ENCODE measurements around the gene PRAC2. TPM values are rescaled to one million over a fixed set of nuclear protein-coding genes. Genes with fewer than 3 reads are reported as not detected.

Gene PRAC2
- total and polyA plus RNA-seq, 2 donors (not counting 1 experiment from before 2014, with no cell fraction given), result not detected

DNA sequence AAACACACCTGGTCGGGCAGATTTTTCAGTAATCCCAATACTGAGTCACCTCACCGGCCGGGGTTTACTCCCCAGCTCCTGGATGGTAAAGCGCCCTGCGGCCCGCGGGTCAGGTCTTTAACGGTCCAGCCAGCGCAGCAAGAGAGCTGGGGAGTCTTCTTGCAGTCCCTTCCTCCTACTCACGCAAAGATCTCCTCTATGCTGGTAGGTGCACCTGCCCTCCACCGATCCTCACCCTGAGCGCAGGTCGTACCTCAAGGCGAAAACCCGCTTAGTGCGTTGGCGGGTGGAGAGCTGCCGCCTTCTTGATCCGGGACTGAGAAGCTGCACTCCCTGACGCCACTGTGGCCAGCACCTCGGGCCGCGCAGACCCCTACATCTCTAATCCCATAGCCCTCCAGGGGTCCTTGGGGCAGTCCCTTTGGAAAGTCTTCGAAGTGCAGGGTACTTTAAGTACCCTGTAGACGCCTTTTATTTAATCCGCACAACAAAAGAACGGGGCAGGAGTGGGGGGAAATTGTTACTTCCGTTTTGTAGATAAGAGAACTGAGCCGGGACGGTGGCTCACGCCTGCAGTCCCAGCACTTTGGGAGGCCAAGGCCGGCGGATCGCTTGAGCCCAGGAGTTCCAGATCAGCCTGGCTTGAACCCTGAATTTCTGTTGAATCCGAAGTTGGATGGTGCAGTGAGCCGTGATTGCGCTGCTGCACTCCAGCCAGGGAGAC, 16.0 kb downstream of the PRAC2 start:
- H3K9me3 ChIP-seq (ENCODE audit: control insufficient read depth, insufficient read depth, low read depth, low read length), result no peaks in the 10 kb centered on the region
- H3K4me2 ChIP-seq (ENCODE audit: extremely low read depth, insufficient read depth, low read length), result no peak overlapping the region
- no peaks in the 10 kb centered on the region for H4K20me1 ChIP-seq (ENCODE audit: control insufficient read depth, extremely low read depth, insufficient read depth, low read length)
- H3K27ac ChIP-seq (ENCODE audit: insufficient read depth, low read length), result no peak overlapping the region
- TF ChIP-seq, protein P1, sequence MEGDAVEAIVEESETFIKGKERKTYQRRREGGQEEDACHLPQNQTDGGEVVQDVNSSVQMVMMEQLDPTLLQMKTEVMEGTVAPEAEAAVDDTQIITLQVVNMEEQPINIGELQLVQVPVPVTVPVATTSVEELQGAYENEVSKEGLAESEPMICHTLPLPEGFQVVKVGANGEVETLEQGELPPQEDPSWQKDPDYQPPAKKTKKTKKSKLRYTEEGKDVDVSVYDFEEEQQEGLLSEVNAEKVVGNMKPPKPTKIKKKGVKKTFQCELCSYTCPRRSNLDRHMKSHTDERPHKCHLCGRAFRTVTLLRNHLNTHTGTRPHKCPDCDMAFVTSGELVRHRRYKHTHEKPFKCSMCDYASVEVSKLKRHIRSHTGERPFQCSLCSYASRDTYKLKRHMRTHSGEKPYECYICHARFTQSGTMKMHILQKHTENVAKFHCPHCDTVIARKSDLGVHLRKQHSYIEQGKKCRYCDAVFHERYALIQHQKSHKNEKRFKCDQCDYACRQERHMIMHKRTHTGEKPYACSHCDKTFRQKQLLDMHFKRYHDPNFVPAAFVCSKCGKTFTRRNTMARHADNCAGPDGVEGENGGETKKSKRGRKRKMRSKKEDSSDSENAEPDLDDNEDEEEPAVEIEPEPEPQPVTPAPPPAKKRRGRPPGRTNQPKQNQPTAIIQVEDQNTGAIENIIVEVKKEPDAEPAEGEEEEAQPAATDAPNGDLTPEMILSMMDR (conservative IDR thresholded peaks at IDR 0.05 in 1 of 2, IDR thresholded peaks at IDR 0.05 in 1 of 2; ENCODE audit: low read depth in 1 of 2, low read length in 2 of 2), result no peak
- TF ChIP-seq EZH2 (IDR thresholded peaks at IDR 0.05; ENCODE audit: low read length, missing control alignments), result peak; percentile 84
- H2AFZ ChIP-seq (ENCODE audit: low read length), result no peak overlapping the region
- no peak for DNase-seq (ENCODE audit: low read depth in 2 of 2)
- H3K79me2 ChIP-seq (ENCODE audit: control insufficient read depth, insufficient read depth, low read length), result no peaks in the 10 kb centered on the region
- no peak overlapping the region for H3K4me3 ChIP-seq (replicated peaks in 1 of 4; ENCODE audit: control extremely low read depth in 1 of 4, insufficient read depth in 1 of 4, low read depth in 3 of 4, low read length in 4 of 4)
- no peaks in the 10 kb centered on the region for H3K36me3 ChIP-seq (ENCODE audit: control insufficient read depth, insufficient read depth, low read length)
- no peak overlapping the region for H3K9ac ChIP-seq (ENCODE audit: insufficient read depth, low read length)
- H3K4me1 ChIP-seq (ENCODE audit: control insufficient read depth, extremely low read depth, insufficient read depth, low read length), result no peaks in the 10 kb centered on the region
- peaks cover 80% of the 10 kb centered on the region for H3K27me3 ChIP-seq (ENCODE audit: control insufficient read depth, insufficient read depth, low read length)

DNA sequence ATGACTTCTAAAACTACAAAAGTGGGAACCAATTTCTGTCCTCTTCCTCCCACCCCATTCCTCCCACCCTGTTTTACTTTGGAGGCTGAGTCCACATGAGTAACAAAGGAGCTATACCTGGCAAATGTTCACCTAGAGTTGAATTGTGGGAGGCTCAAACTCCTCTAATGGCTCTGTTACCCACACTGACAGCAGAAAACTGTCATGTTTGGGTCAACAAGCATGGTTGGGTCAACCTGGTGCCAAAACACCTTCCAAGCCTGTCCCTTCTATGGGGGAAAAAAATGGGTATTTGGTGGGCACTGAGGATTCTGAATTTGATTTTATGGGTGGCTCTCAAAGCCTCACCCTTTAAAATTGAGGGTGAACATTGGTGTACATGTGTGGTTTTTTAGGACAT, 17.6 kb downstream of the PRAC2 start:
- Histone ChIP-seq H3K79me2 (ENCODE audit: control insufficient read depth, insufficient read depth, low read length) (no peaks in the 10 kb centered on the region), H4K20me1 (ENCODE audit: control insufficient read depth, extremely low read depth, insufficient read depth, low read length) (no peaks in the 10 kb centered on the region), H3K4me1 (ENCODE audit: control insufficient read depth, extremely low read depth, insufficient read depth, low read length) (no peaks in the 10 kb centered on the region), H3K27ac (ENCODE audit: insufficient read depth, low read length) (no peak overlapping the region), H3K9ac (ENCODE audit: insufficient read depth, low read length) (no peak overlapping the region), H3K9me3 (ENCODE audit: control insufficient read depth, insufficient read depth, low read depth, low read length) (no peaks in the 10 kb centered on the region), H3K4me3 (replicated peaks in 1 of 4; ENCODE audit: control extremely low read depth in 1 of 4, insufficient read depth in 1 of 4, low read depth in 3 of 4, low read length in 4 of 4) (no peak overlapping the region), H2AFZ (ENCODE audit: low read length) (no peak overlapping the region), H3K36me3 (ENCODE audit: control insufficient read depth, insufficient read depth, low read length) (no peaks in the 10 kb centered on the region), H3K27me3 (ENCODE audit: control insufficient read depth, insufficient read depth, low read length) (peaks cover 78% of the 10 kb centered on the region), H3K4me2 (ENCODE audit: extremely low read depth, insufficient read depth, low read length) (no peak overlapping the region)
- TF ChIP-seq EZH2 (IDR thresholded peaks at IDR 0.05; ENCODE audit: low read length, missing control alignments), result no peak
- TF ChIP-seq, protein P1 (conservative IDR thresholded peaks at IDR 0.05 in 1 of 2, IDR thresholded peaks at IDR 0.05 in 1 of 2; ENCODE audit: low read depth in 1 of 2, low read length in 2 of 2), result no peak
- DNase-seq (ENCODE audit: low read depth in 2 of 2), result no peak

DNA sequence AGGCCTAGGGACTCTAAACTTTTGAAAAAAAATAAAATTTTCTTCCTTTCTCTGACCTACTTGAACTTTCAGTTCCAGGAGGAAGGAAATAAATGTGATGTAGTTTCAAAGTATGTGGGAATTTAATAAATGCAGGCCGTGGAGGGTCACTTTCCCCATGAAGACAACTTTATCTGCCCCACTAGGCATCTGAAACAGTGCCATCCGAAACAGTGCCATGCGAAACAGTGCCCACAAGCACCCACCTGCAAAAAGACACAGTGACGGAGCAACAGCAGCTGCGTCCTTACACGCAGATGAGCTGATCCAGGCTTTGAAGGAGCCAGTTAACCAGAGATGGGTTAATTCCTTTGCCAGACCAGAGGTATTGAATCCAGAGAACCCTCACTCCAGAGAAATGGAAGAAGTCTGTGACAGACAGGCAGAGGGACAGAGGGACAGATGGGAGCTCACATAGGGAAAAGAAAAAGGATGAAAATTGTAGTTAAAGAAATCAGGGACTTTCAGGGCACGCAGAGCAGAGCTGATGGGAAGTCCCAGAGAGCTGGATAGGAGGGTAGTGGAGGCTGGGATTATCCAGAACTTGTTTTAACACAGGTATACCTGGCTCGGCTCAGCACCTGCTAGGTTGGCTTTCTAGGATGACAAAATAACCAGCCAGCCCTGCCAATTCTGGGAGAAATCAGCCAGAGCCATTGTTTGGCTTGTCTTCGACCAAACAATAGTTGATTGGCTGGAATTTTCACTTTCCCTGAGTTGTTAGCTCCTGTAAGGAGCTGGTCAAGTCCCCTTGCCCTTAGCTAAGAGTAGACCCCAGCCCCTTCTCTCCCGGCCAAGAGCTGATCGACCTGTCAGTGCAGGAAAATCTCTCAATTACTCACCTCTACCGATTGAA, 22.6 kb downstream of the PRAC2 start:
- H4K20me1 ChIP-seq (ENCODE audit: control insufficient read depth, extremely low read depth, insufficient read depth, low read length), result no peaks in the 10 kb centered on the region
- no peak overlapping the region for H3K27ac ChIP-seq (ENCODE audit: insufficient read depth, low read length)
- no peak overlapping the region for H3K4me2 ChIP-seq (ENCODE audit: extremely low read depth, insufficient read depth, low read length)
- H3K4me1 ChIP-seq (ENCODE audit: control insufficient read depth, extremely low read depth, insufficient read depth, low read length), result no peaks in the 10 kb centered on the region
- no peak overlapping the region for H2AFZ ChIP-seq (ENCODE audit: low read length)
- H3K9me3 ChIP-seq (ENCODE audit: control insufficient read depth, insufficient read depth, low read depth, low read length), result no peaks in the 10 kb centered on the region
- H3K4me3 ChIP-seq (replicated peaks in 1 of 4; ENCODE audit: control extremely low read depth in 1 of 4, insufficient read depth in 1 of 4, low read depth in 3 of 4, low read length in 4 of 4), result no peak overlapping the region
- TF ChIP-seq EZH2 (IDR thresholded peaks at IDR 0.05; ENCODE audit: low read length, missing control alignments), result no peak
- TF ChIP-seq, protein P1 (conservative IDR thresholded peaks at IDR 0.05 in 1 of 2, IDR thresholded peaks at IDR 0.05 in 1 of 2; ENCODE audit: low read depth in 1 of 2, low read length in 2 of 2), result no peak
- no peak for DNase-seq (ENCODE audit: low read depth in 2 of 2)
- no peaks in the 10 kb centered on the region for H3K36me3 ChIP-seq (ENCODE audit: control insufficient read depth, insufficient read depth, low read length)
- no peak overlapping the region for H3K9ac ChIP-seq (ENCODE audit: insufficient read depth, low read length)
- no peaks in the 10 kb centered on the region for H3K79me2 ChIP-seq (ENCODE audit: control insufficient read depth, insufficient read depth, low read length)
- H3K27me3 ChIP-seq (ENCODE audit: control insufficient read depth, insufficient read depth, low read length), result peaks cover 81% of the 10 kb centered on the region

Measured in fibroblast of lung (primary cell).